Vagina (tissue), 2 donors: Measurements from ENCODE around the gene LIMS1. TPM values are rescaled to one million over a fixed set of nuclear protein-coding genes. Genes with fewer than 3 reads are reported as not detected.
"Not testable (repeated sequence)": the region's sequence is repeated elsewhere in the genome, so short reads cannot be mapped to it uniquely, and the experiment has no call there.

Experiments used
- DNase-seq, 2 donors: peaks; one replicate each; pipeline ENCODE4 v3.0.0-alpha.2; 2017; ENCODE audit errors: extremely low spot score in 2 of 2
- H3K27ac ChIP-seq: fragments of 200-600 bp; sonication (generic); one replicate; pipeline ENCODE4 v1.5.1; 2019
- H3K27me3 ChIP-seq: fragments of 200-600 bp; sonication (generic); one replicate; pipeline ENCODE4 v1.5.1; 2019
- H3K36me3 ChIP-seq, 2 donors: fragments of 200-600 bp; sonication (generic); one replicate each; pipeline ENCODE4 v1.5.1; 2017 to 2019
- H3K4me1 ChIP-seq: fragments of 200-600 bp; sonication (generic); one replicate; pipeline ENCODE4 v1.5.1; 2019
- H3K4me3 ChIP-seq, 2 donors: fragments of 200-600 bp; sonication (generic); 1 replicate in 1 of 2; 2 replicates in 1 of 2; pipeline ENCODE4 v1.5.1; 2016 to 2019
- H3K9me3 ChIP-seq: fragments of 200-600 bp; sonication (generic); one replicate; pipeline ENCODE4 v1.5.1; 2019
- CTCF ChIP-seq, 3 experiments: fragments of 450-650 bp in 2 of 3; fragments of 200-600 bp in 1 of 3; sonication (generic) in 1 of 3; IDR thresholded peaks; one replicate each; pipeline ENCODE4 v1.5.1; 2017 to 2019; ENCODE audit warnings: antibody characterized with exemption in 3 of 3, mild to moderate bottlenecking in 2 of 3, moderate library complexity in 2 of 3
- POLR2A ChIP-seq, 2 donors: fragments of 450-650 bp; IDR thresholded peaks; one replicate each; pipeline ENCODE4 v1.6.1; 2017; ENCODE audit warnings: antibody characterized with exemption in 2 of 2, mild to moderate bottlenecking in 2 of 2, moderate library complexity in 2 of 2
- POLR2AphosphoS5 ChIP-seq, 2 donors: sonication (generic); formaldehyde crosslinking; IDR thresholded peaks; one replicate each; pipeline ENCODE4 v1.9.0; 2017; ENCODE audit warnings: antibody characterized with exemption in 2 of 2, mild to moderate bottlenecking in 2 of 2, low read depth in 1 of 2; ENCODE audit not compliant: insufficient read depth in 1 of 2
- intact Hi-C: fragments of 100-400 bp; cut with DNase I; formaldehyde crosslinking; loops from one replicate; pipeline ENCODE4 v1.15.1; 2023
- total RNA-seq: library from RNA; depleted of rRNA; stranded (reverse); fragments of >200 nt; gene quantifications from one replicate; pipeline ENCODE4 v1.2.3, GENCODE V29; 2016

LIMS1 gene
- total RNA-seq, 1 donor from 2014 or later: 66.0 TPM

- H3K27me3 ChIP-seq: no peaks in the 10 kb centered on the region
- peak overlapping the region; percentile 34 for H3K27ac ChIP-seq
- H3K4me1 ChIP-seq: peaks cover 30% of the 10 kb centered on the region
- no peaks in the 10 kb centered on the region for H3K36me3 ChIP-seq
- TF ChIP-seq POLR2A (IDR thresholded peaks at IDR 0.05) (no peak), CTCF (IDR thresholded peaks at IDR 0.05) (no peak), POLR2AphosphoS5 (IDR thresholded peaks at IDR 0.05; ENCODE audit: insufficient read depth in 1 of 2, low read depth in 1 of 2) (no peak)
- DNase-seq: no peak
- intact Hi-C loops: no loop called here
- H3K4me3 ChIP-seq: no peak overlapping the region
- H3K9me3 ChIP-seq: no peaks in the 10 kb centered on the region
Measured at GRCh38 chr2:108553209-108553919, 19.1 kb downstream of the LIMS1 start.

GRCh38 chr2:108554528-108554927 lies 20.3 kb downstream of the LIMS1 start:
- Histone ChIP-seq H3K27me3 (no peaks in the 10 kb centered on the region), H3K4me3 (no peak overlapping the region), H3K9me3 (no peaks in the 10 kb centered on the region), H3K27ac (peak overlapping the region; percentile 34), H3K4me1 (peaks cover 25% of the 10 kb centered on the region), H3K36me3 (no peaks in the 10 kb centered on the region)
- no peak for TF ChIP-seq POLR2A (IDR thresholded peaks at IDR 0.05)
- TF ChIP-seq POLR2AphosphoS5 (IDR thresholded peaks at IDR 0.05; ENCODE audit: insufficient read depth in 1 of 2, low read depth in 1 of 2): no peak
- no peak for TF ChIP-seq CTCF (IDR thresholded peaks at IDR 0.05)
- intact Hi-C loops: no loop called here
- DNase-seq: no peak

GRCh38 chr2:108555572-108555971 lies 21.3 kb downstream of the LIMS1 start:
- no peaks in the 10 kb centered on the region for H3K36me3 ChIP-seq
- TF ChIP-seq POLR2A (IDR thresholded peaks at IDR 0.05): no peak
- no peak for TF ChIP-seq POLR2AphosphoS5 (IDR thresholded peaks at IDR 0.05; ENCODE audit: insufficient read depth in 1 of 2, low read depth in 1 of 2)
- no peak for TF ChIP-seq CTCF (IDR thresholded peaks at IDR 0.05)
- no peak overlapping the region for H3K27ac ChIP-seq
- H3K9me3 ChIP-seq: no peaks in the 10 kb centered on the region
- H3K27me3 ChIP-seq: no peaks in the 10 kb centered on the region
- H3K4me3 ChIP-seq: no peak overlapping the region
- DNase-seq: no peak
- intact Hi-C loops: no loop called here
- peaks cover 25% of the 10 kb centered on the region for H3K4me1 ChIP-seq

- intact Hi-C loops, H3K9me3 ChIP-seq, DNase-seq, H3K4me3 ChIP-seq, H3K27me3 ChIP-seq, H3K27ac ChIP-seq, H3K36me3 ChIP-seq: not testable (repeated sequence)
- peaks cover 25% of the 10 kb centered on the region for H3K4me1 ChIP-seq
Measured at GRCh38 chr2:108556581-108556980, 22.3 kb downstream of the LIMS1 start.

- no peak for TF ChIP-seq CTCF (IDR thresholded peaks at IDR 0.05)
- no peaks in the 10 kb centered on the region for H3K27me3 ChIP-seq
- H3K27ac ChIP-seq: no peak overlapping the region
- DNase-seq: no peak
- H3K4me1 ChIP-seq: peaks cover 12% of the 10 kb centered on the region
- intact Hi-C loops: no loop called here
- no peaks in the 10 kb centered on the region for H3K36me3 ChIP-seq
- no peak overlapping the region for H3K4me3 ChIP-seq
- H3K9me3 ChIP-seq: no peaks in the 10 kb centered on the region
Measured at GRCh38 chr2:108560241-108560811, 26.1 kb downstream of the LIMS1 start.
